Muscle layer of duodenum (tissue), 2 donors: ENCODE results near the gene HIGD1A.
"Not testable (repeated sequence)": the region's sequence is repeated elsewhere in the genome, so short reads cannot be mapped to it uniquely, and the experiment has no call there.

Experiments used
- H3K27ac ChIP-seq: one replicate; pipeline ENCODE4 v1.7.0; 2013; ENCODE audit warnings: mild to moderate bottlenecking, low read length
- H3K27me3 ChIP-seq: one replicate; pipeline ENCODE4 v1.7.0; 2013; ENCODE audit warnings: low read depth, mild to moderate bottlenecking, control low read depth, low read length
- H3K36me3 ChIP-seq, 2 donors: one replicate each; pipeline ENCODE4 v1.7.0; 2013; ENCODE audit warnings: low read length in 2 of 2, control low read depth in 1 of 2, mild to moderate bottlenecking in 1 of 2; ENCODE audit not compliant: insufficient read depth in 2 of 2, control insufficient read depth in 1 of 2
- H3K4me1 ChIP-seq, 2 donors: one replicate each; pipeline ENCODE4 v1.7.0; 2013; ENCODE audit warnings: low read length in 2 of 2, mild to moderate bottlenecking in 2 of 2, control low read depth in 1 of 2, moderate library complexity in 1 of 2; ENCODE audit not compliant: insufficient read depth in 2 of 2, control insufficient read depth in 1 of 2
- H3K4me3 ChIP-seq, 2 donors: one replicate each; pipeline ENCODE4 v1.7.0; 2013; ENCODE audit warnings: low read length in 2 of 2, low read depth in 1 of 2, mild to moderate bottlenecking in 1 of 2
- H3K9me3 ChIP-seq, 2 donors: one replicate each; pipeline ENCODE4 v1.7.0; 2013; ENCODE audit warnings: low read length in 2 of 2, control low read depth in 1 of 2, mild to moderate bottlenecking in 1 of 2; ENCODE audit not compliant: control insufficient read depth in 1 of 2
- donor health status: healthy.

The HIGD1A gene

GRCh38 chr3:42827023-42827422, 22.7 kb upstream of the HIGD1A start:
- Histone ChIP-seq H3K4me3 (no peak overlapping the region), H3K4me1 (peaks cover 0 to 6% of the 10 kb centered on the region in 2 donors), H3K36me3 (no peaks in the 10 kb centered on the region), H3K27me3 (no peaks in the 10 kb centered on the region), H3K27ac (no peak overlapping the region), H3K9me3 (no peaks in the 10 kb centered on the region)

GRCh38 chr3:42826141-42826540, 21.9 kb upstream of the HIGD1A start:
- Histone ChIP-seq H3K4me3 (no peak overlapping the region), H3K27me3 (no peaks in the 10 kb centered on the region), H3K9me3 (no peaks in the 10 kb centered on the region), H3K27ac (no peak overlapping the region), H3K36me3 (no peaks in the 10 kb centered on the region), H3K4me1 (peaks cover 0 to 4% of the 10 kb centered on the region in 2 donors)

GRCh38 chr3:42823351-42823750, 19.1 kb upstream of the HIGD1A start:
- no peaks in the 10 kb centered on the region for H3K4me1 ChIP-seq
- no peaks in the 10 kb centered on the region for H3K27me3 ChIP-seq
- no peaks in the 10 kb centered on the region for H3K9me3 ChIP-seq
- H3K27ac ChIP-seq = no peak overlapping the region
- no peaks in the 10 kb centered on the region for H3K36me3 ChIP-seq
- no peak overlapping the region for H3K4me3 ChIP-seq

- Histone ChIP-seq H3K9me3 (no peaks in the 10 kb centered on the region), H3K4me1 (no peaks in the 10 kb centered on the region), H3K36me3 (no peaks in the 10 kb centered on the region)
These were observed 18.5 kb upstream of the HIGD1A start for GRCh38 chr3:42822828-42823227.

GRCh38 chr3:42820746-42821051, 16.4 kb upstream of the HIGD1A start:
- Histone ChIP-seq H3K9me3 (no peaks in the 10 kb centered on the region), H3K27me3 (no peaks in the 10 kb centered on the region), H3K4me1 (no peaks in the 10 kb centered on the region), H3K27ac (no peak overlapping the region), H3K36me3 (no peaks in the 10 kb centered on the region), H3K4me3 (no peak overlapping the region)

More at GRCh38 chr3:42822828-42823227, 18.5 kb upstream of the HIGD1A start:
- no peaks in the 10 kb centered on the region for H3K27me3 ChIP-seq
- H3K27ac ChIP-seq = no peak overlapping the region
- no peak overlapping the region for H3K4me3 ChIP-seq

DNA sequence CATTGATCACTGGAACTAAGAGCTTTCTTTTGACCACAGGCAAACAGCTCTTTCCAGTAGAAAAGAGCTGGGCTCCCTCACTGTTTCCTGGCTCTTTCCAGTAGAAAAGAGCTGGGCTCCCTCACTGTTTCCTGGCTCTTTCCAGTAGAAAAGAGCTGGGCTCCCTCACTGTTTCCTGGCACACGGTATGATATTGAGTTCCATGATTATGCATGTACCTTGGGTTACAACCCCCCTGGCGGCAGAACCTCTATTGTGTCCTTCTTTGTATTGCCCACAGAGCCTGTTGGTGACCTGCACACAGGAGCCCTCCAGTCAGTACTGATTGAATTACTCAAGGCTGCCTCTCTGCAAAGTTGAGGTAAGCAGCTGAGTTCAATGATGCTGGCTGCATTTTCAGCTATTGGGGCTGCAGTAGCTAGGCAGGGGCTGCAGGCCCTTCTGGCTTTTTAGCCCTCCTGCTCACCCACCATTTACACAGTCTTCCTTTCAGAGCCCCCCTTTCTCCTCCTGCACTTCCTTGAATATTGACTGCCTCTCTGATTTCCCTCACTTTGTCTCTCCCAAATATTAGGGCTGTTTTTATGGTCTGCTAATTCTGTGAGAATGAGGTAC, 15.2 kb upstream of the HIGD1A start:
- Histone ChIP-seq H3K27me3 (no peaks in the 10 kb centered on the region), H3K36me3 (no peaks in the 10 kb centered on the region), H3K4me1 (no peaks in the 10 kb centered on the region), H3K27ac (no peak overlapping the region), H3K4me3 (no peak overlapping the region), H3K9me3 (no peaks in the 10 kb centered on the region)

DNA sequence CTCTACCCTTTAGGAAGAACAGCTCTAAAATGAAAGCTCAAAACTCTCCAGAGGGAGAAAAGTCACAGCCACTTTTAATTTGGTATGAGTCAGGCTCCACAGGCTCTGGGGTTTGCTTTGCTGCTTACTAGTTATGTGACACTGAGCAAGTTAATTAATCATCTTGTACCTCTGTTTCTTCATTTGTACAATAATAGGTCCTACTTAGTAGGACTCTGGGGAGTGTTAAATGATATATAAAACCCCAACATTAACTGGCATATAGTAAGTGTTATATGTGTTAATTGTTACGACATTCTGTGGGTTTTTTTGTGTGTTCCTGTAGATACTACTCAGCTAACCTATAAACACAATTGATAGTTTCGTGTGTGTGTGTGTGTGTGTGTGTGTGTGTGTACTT, 11.5 kb upstream of the HIGD1A start:
- Histone ChIP-seq H3K36me3 (no peaks in the 10 kb centered on the region), H3K4me3 (no peak overlapping the region), H3K4me1 (no peaks in the 10 kb centered on the region), H3K9me3 (no peaks in the 10 kb centered on the region), H3K27me3 (no peaks in the 10 kb centered on the region), H3K27ac (no peak overlapping the region)

GRCh38 chr3:42814914-42815507, 10.7 kb upstream of the HIGD1A start:
- no peak overlapping the region for H3K4me3 ChIP-seq
- no peak overlapping the region for H3K27ac ChIP-seq
- H3K36me3 ChIP-seq = no peaks in the 10 kb centered on the region
- no peaks in the 10 kb centered on the region for H3K27me3 ChIP-seq
- no peaks in the 10 kb centered on the region for H3K9me3 ChIP-seq
- H3K4me1 ChIP-seq = no peaks in the 10 kb centered on the region

DNA sequence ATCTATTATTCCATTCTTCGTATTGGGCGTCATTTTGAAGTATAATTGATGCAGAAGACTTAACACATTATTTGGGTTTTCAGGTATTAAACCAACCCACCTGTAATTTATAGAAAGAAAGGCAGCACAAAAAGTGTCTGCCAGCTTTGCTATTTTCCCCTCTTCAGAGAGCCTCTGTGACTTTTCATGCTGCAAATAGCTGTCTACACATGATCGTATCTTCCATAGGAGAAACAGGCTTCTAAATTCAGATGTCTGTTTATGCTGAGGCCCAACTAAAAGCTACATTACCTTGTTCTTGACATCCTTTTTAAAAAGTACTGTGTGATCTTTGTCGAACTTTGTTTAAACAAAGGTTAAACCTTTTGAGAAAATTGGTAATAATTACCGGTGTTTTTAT, 10.0 kb upstream of the HIGD1A start:
- H3K27me3 ChIP-seq = no peaks in the 10 kb centered on the region
- H3K4me1 ChIP-seq = no peaks in the 10 kb centered on the region
- no peak overlapping the region for H3K27ac ChIP-seq
- no peaks in the 10 kb centered on the region for H3K36me3 ChIP-seq
- no peak overlapping the region for H3K4me3 ChIP-seq
- H3K9me3 ChIP-seq = no peaks in the 10 kb centered on the region

DNA sequence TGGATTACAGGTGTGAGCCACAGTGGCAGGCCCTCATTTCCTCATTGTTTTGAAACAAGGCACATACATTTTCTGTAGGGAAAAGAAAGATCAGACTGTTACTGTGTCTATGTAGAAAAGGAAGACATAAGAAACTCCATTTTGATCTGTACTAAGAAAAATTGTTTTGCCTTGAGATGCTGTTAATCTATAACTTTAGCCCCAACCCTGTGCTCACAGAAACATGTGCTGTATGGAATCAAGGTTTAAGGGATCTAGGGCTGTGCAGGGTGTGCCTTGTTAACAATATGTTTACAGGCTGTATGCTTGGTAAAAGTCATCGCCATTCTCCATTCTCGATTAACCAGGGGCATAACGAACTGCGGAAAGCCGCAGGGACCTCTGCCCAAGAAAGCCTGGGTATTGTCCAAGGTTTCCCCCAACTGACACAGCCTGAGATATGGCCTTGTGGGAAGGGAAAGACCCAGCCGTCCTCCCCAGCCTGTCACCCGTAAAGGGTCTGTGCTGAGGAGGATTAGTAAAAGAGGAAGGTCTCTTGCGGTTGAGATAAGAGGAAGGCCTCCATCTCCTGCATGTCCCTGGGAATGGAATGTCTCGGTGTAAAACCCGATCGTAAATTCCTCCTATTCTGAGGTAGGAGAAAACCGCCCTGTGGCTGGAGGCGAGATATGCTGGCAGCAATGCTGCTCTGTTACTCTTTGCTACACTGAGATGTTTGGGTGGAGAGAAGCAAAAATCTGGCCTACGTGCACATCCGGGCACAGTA, 7.0 kb upstream of the HIGD1A start:
- H3K4me3 ChIP-seq, H3K27ac ChIP-seq: not testable (repeated sequence)

DNA sequence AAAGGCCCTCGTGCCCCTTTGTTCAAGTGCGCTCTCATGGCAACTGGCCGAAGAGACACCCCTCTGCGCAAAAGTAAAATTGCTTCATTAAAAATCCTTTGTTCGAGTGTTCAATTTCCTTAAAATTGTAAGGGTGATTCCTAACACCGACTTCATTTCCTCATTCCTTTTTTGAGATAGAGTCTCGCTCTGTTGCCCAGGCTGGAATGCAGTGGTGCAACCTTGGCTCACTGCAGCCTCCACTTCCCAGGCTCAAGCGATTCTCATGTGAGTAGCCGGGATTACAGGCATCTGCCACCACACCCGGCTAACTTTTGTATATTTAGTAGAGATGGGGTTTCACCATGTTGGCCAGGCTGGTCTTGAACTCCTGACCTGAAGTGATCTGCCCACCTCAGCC, 6.4 kb upstream of the HIGD1A start:
- not testable (repeated sequence) for H3K27me3 ChIP-seq, H3K27ac ChIP-seq, H3K9me3 ChIP-seq, H3K4me1 ChIP-seq, H3K36me3 ChIP-seq, H3K4me3 ChIP-seq

More for the DNA sequence above, 7.0 kb upstream of the HIGD1A start:
- H3K9me3 ChIP-seq, H3K4me1 ChIP-seq, H3K27me3 ChIP-seq, H3K36me3 ChIP-seq: not testable (repeated sequence)
